ENCODE measurements around the gene CARD10. TPM values are rescaled to one million over a fixed set of nuclear protein-coding genes. Genes with fewer than 3 reads are reported as not detected.

The CARD10 gene
- total RNA-seq, 1 experiment from 2014 or later, result 17.7 TPM

GRCh38 chr22:37497062-37497599 lies 22.1 kb downstream of the CARD10 start:
- H3K27me3 Mint-ChIP-seq (ENCODE audit: low read depth), result peaks cover 2% of the 10 kb centered on the region; the same call in 1 of the 2 replicates
- TF ChIP-seq, protein P1, sequence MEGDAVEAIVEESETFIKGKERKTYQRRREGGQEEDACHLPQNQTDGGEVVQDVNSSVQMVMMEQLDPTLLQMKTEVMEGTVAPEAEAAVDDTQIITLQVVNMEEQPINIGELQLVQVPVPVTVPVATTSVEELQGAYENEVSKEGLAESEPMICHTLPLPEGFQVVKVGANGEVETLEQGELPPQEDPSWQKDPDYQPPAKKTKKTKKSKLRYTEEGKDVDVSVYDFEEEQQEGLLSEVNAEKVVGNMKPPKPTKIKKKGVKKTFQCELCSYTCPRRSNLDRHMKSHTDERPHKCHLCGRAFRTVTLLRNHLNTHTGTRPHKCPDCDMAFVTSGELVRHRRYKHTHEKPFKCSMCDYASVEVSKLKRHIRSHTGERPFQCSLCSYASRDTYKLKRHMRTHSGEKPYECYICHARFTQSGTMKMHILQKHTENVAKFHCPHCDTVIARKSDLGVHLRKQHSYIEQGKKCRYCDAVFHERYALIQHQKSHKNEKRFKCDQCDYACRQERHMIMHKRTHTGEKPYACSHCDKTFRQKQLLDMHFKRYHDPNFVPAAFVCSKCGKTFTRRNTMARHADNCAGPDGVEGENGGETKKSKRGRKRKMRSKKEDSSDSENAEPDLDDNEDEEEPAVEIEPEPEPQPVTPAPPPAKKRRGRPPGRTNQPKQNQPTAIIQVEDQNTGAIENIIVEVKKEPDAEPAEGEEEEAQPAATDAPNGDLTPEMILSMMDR (conservative IDR thresholded peaks at IDR 0.05), result no peak
- Histone ChIP-seq H3K9me3 (ENCODE audit: control insufficient read depth, low read depth, low read length) (no peaks in the 10 kb centered on the region), H4K8ac (replicated peaks; ENCODE audit: insufficient read length, low read depth, low read length) (no peak overlapping the region), H3K14ac (ENCODE audit: insufficient read depth, low read length) (no peak overlapping the region), H2AFZ (ENCODE audit: low read length) (no peak overlapping the region), H2BK120ac (ENCODE audit: low read depth, low read length, poor library complexity, severe bottlenecking) (no peak overlapping the region), H3K79me2 (ENCODE audit: insufficient read depth, low read length) (no peaks in the 10 kb centered on the region), H3K23ac (ENCODE audit: insufficient read length, low read depth, low read length) (no peak overlapping the region), H3K9ac (ENCODE audit: extremely low read depth, insufficient read length, low read length) (no peak overlapping the region), H3K27me3 (ENCODE audit: insufficient read depth, low read length) (no peaks in the 10 kb centered on the region), H3K23me2 (ENCODE audit: insufficient read length, low read depth, low read length, poor library complexity, severe bottlenecking) (no peaks in the 10 kb centered on the region), H3K4me2 (ENCODE audit: insufficient read depth, insufficient read length, low read length) (no peak overlapping the region), H2BK15ac (ENCODE audit: low read depth, low read length) (no peak overlapping the region), H4K91ac (ENCODE audit: insufficient read length, low read depth, low read length) (no peak overlapping the region), H3K18ac (ENCODE audit: insufficient read length, low read depth, low read length) (no peak overlapping the region), H2BK20ac (ENCODE audit: low read depth, low read length, poor library complexity, severe bottlenecking) (no peak overlapping the region), H4K5ac (ENCODE audit: insufficient read length, low read depth, low read length) (no peak overlapping the region), H3K4ac (ENCODE audit: low read depth, low read length) (no peak overlapping the region), H2BK5ac (ENCODE audit: insufficient read length, low read length) (no peak overlapping the region), H3K56ac (ENCODE audit: insufficient read length, low read depth, low read length) (no peak overlapping the region), H2AK5ac (ENCODE audit: insufficient read length, low read length) (no peak overlapping the region), H3T11ph (ENCODE audit: low read length) (no peak overlapping the region), H4K20me1 (ENCODE audit: control insufficient read depth, insufficient read depth, insufficient read length) (no peaks in the 10 kb centered on the region), H3K27ac (ENCODE audit: insufficient read length, low read depth, low read length) (no peak overlapping the region), H3K79me1 (ENCODE audit: insufficient read depth, low read depth, low read length, poor library complexity, severe bottlenecking) (no peaks in the 10 kb centered on the region), H3K4me1 (ENCODE audit: insufficient read depth, low read length) (no peaks in the 10 kb centered on the region; the same call in 1 of the 2 replicates), H2BK12ac (ENCODE audit: insufficient read length, low read depth, low read length) (no peak overlapping the region)
- H3K36me3 Mint-ChIP-seq (ENCODE audit: insufficient read depth in 1 of 3, low read depth in 3 of 3), result peaks cover 0 to 13% (median 0%) of the 10 kb centered on the region in 3 experiments; a peak in 2 of 7 replicates
- peaks cover 21 to 50% of the 10 kb centered on the region in 2 experiments for H3K4me1 Mint-ChIP-seq
- WGBS (ENCODE audit: extremely low coverage, insufficient read length, low lambda C conversion rate), result no CpG with 5 or more reads among the region's 12 CpGs
- H3K27ac Mint-ChIP-seq, result no peak overlapping the region
- no peak for DNase-seq
- H3K4me3 Mint-ChIP-seq, result no peak overlapping the region
- H3K9me3 Mint-ChIP-seq, result no peaks in the 10 kb centered on the region
